Ammon's horn (tissue), 1 donor: ENCODE measurements around the gene UBR3.

ENCODE experiments used
- DNase-seq: peaks from one replicate; pipeline ENCODE4 v3.0.0-alpha.2; 2016; ENCODE audit warnings: low spot score

The UBR3 gene

GRCh38 chr2:170002096-170002495, 174.8 kb downstream of the UBR3 start:
- DNase-seq, result no peak

DNA sequence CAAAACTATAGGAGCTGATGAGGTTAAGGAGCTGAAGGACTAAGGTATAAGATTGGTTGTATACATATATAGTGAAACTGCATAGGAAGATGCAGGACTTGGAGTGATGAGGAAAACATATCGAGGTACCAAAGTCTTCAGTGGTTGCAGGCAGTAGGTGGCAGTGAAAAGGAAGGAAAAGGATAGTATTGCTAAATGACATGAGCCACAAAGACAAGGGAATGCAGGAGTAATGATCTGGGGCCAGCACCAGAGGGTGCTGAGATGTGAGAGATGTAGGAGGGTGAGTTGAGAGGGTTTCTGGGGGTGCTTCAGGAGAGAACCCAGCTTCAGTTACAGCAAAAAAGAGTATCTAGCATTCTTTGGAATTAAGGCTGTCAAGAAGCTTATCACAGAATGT, 178.4 kb downstream of the UBR3 start:
- DNase-seq, result no peak

DNA sequence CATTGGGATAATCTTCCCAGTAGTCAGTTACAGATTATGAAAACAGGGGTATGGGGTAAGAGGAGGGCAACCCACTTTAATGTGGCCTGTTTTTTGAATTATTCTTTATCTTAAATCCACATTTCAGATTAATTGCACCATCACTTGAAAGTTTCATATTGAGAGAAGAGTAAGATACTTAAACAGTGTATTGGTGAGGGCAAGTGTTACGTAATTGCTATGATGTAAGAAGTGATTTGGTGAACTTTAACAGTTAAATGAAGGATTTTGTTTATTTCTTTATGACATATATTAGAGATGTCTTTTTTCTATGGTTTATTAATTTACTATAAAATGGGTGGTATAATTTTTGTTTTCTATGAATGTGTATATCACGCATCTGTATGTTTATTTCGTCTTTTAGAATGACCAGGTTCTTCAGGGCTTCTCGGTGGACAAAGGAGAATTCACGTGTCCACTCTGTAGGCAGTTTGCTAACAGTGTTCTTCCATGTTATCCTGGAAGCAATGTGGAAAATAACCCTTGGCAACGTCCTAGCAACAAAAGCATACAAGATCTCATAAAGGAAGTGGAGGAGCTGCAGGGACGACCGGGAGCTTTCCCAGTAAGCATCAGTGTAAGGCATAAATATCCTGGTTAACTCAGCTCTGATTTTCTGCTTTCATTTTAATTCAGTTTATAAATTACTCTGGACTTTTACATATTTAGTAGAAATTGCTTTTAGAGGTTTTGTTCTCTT, 179.5 kb downstream of the UBR3 start:
- DNase-seq, result no peak

DNA sequence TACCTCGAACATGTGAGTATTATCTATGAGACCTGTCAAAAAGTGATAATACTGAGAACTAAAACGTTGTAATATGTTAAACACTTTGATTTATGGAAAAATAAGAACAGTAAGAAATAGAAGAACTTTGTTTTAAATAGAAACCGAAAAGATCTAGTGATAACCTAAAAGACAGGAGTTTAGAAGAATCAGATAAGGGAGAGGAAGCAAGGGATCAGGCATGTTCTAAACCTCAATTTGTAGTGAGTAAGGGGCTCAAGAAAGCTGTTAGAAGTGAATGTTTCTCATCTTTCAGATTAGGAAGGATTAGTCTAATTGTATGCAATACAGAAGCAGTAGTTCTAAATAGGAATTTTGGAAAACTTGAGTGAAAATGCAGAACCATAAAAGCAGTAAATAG, 182.0 kb downstream of the UBR3 start:
- no peak for DNase-seq

DNA sequence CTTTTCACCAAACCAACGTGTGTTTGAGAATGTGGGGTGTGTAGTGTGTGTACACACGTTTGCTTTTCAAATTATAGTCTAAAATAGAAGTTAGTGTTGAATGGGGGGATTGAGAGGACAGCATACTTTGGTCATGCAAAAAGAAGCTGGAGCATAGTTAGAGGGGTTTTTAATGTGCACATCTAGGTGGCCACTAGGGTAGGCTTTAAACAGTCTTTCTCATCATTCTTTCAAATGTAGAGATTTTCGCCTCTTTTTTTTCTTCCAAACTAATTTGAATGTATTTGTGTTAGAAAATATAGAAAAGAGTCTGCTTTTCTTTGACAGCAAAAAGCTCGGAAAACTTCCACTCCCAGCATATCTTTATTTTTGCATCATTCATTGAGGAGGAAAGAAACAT, 185.5 kb downstream of the UBR3 start:
- no peak for DNase-seq

DNA sequence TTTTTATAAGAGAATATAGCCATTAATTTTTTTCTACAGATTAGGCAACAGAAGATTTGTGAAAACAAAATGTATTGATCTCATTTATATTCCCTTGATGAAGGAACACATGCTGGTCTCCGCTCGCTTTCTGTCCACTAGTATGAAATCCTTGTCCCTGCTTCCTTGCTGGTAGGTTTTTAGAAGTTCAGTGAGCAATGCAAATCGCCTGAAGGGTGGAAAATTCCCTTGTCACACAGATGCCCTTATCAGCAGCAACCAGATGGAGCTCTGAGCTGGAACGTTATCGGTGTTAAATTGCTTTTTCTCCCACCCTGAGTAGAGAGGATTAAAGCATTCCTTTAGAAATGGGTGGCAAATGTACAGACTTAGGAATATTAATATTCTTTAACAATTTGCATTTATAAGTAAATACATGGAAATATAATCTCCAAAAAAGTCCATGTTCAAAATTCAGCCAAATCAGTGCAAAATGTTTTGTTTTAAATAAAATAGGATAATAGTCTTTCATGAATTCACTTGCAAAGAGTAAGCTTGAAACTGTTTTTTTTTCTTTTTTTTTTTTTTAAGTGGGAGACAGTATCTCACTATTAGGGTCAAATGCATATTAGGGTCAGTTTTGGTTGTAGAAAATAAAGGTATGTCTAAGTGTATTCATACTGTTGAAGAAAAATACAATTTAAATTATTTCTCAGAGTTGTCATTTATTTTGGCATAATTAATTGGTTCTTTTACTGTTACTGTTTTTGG, 186.7 kb downstream of the UBR3 start:
- DNase-seq, result peak; percentile 54

- no peak for DNase-seq
Measured at GRCh38 chr2:170014769-170015168, 187.5 kb downstream of the UBR3 start.

DNA sequence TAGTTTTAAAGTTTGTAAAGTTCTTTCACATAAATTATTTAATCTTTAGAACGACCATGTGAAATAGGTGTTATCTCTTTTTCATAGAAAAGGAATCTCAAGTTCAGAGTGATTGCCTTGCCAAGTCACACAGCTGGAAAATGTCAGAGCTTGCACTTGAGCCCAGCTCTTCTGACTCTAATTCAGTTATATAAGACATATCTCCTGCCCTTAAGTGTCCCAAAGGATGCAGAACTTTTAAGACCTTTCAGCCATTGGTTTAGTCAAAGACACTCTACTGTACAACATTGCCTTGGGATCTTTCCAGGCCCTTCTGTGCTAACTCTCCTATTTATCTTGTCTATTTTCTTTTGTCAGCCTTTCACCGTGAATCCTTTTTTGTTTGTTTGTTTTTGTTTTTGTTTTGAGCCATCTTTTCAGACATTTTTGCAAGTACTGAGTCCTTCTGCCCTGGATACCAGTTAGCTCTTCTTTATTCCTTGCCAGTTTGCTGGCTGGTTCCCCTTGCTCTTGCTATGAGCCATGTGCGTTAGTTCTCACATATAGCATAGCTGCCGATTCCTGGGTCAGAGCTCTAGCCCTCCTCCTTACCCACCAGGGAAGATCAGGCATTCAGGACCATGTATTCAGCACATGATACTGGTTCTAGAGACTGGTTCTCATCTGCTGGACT, 190.7 kb downstream of the UBR3 start:
- no peak for DNase-seq

GRCh38 chr2:170019060-170019805, 192.0 kb downstream of the UBR3 start:
- DNase-seq, result no peak

DNA sequence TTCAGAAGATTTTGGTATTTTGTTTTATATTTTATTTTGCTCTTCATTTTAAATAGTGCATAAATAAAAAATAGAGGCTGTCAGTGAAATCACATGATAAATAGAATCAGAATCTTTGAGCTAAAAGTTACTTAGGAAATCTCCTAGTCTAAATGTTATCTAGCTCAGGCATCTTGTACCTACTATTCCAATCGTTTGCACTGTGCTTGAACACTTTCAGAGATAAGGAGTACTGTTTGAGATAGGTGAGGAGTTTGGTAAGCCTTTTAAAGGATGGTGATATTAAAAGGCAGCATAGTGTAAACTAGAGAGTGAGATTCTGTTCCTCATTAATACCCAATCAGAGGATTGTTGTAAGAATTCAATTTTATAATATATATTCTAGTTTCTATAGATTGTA, 193.5 kb downstream of the UBR3 start:
- no peak for DNase-seq

DNA sequence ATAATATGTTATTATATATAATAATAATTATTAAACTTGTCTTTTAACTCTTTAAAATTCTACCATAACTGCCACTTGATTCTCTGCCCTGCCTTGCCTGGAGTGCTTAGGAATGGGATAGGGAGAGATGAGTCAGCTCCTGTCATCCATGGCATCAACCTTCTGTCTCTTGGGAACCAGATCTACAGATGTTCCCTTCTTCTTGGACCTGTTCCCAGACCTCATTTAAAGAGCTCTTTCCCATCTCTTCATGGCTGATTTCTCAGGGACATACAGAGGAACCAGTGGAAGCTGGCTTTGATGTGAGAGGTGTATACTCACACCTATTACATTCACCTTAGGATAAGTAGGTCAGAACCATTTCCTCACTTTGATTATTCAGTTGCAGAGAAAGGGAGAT, 195.4 kb downstream of the UBR3 start:
- DNase-seq, result peak; percentile 10

DNA sequence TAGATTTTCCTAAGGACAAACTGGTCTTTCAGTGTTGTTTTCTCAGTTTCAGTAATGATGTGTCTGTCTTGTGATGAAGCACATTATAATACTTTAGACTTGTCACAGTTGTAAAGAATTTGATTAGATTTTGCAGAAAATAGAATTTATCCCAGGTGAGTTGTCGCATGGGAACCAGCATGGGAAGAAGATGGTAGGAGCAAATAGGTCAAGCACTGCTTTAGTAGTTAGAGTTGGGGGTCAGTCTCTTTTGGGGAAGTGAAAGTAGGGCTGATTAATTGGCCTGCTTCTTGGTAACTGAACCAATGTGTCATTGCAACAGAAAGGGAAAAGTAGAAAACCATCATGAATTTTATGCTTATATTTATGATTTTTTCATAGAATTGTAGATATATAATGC, 197.5 kb downstream of the UBR3 start:
- DNase-seq, result no peak

DNA sequence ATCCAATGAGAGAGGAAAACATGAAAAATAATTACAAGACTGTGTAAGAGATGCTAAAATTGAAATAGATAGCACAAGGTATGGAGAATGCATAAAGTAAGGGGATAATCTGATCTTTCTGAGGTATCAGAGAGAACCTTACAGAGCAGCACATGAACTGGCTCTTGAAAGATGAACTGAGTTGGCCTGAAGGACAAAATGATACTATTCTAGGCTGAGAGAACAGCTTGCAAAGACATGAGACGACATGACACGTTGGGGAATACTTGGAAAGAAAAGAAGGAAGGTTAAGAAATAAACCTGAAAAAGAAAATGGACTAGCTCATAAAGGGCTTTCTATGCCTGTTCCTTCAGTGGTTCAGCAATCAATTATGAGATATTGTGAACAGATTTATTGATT, 198.0 kb downstream of the UBR3 start:
- no peak for DNase-seq

- DNase-seq, result no peak
Measured at GRCh38 chr2:170026361-170026760, 199.1 kb downstream of the UBR3 start.

GRCh38 chr2:170029551-170029950, 202.3 kb downstream of the UBR3 start:
- DNase-seq, result no peak

DNA sequence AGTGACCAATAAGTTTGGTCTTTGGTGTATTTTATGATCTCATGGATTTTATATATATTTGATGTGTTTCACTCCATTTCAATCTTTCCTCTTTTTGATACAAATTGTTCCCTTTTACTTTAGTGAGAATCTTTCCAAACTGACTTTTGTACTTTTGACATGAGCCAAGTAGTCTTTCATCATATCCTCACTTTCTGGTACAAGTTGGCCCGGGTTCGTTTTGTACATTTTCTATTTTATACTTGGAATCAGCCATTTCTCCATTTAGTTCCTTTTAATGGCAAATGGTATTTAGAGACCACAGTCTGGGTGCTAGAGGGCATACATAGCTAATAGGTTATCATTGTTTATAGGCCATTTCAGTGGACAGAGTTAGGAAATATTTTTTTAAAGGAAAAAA, 202.8 kb downstream of the UBR3 start:
- no peak for DNase-seq

DNA sequence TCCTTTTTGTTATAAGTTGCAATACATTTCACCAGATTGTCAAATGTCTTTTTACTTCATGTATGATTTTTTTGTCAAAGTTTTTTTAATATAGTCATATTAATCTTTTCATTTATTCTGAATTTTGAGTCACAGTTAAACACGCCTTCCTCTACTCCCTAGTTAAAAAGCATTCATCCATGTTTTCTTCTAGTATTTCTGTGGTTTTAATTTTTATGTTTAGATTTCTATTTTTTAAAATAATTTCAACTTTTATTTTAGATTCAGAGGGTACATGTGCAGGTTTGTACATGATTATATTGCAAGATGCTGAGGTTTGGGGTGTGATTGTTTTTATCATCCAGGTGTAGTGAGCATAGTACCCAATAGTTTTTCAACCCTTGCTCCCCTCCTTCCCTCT, 204.0 kb downstream of the UBR3 start:
- no peak for DNase-seq

DNA sequence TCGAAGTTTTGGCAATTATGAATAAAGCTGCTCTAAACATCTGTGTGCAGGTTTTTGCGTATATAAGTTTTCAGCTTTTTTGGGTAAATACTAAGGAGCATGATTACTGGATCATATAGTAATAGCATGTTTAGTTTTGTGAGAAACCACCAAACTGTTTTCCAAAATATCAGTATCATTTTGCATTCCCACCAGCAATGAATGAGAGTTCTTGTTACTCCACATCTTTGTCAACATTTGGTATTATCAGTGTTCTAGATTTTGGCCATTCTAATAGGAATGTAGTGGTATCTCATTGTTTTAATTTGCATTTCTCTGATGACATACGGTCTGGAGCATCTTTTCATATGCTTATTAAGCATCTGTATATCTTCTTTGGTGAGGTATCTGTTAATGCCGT, 207.3 kb downstream of the UBR3 start:
- DNase-seq, result no peak

- DNase-seq, result no peak
Measured at GRCh38 chr2:170038734-170039133, 211.5 kb downstream of the UBR3 start.

DNA sequence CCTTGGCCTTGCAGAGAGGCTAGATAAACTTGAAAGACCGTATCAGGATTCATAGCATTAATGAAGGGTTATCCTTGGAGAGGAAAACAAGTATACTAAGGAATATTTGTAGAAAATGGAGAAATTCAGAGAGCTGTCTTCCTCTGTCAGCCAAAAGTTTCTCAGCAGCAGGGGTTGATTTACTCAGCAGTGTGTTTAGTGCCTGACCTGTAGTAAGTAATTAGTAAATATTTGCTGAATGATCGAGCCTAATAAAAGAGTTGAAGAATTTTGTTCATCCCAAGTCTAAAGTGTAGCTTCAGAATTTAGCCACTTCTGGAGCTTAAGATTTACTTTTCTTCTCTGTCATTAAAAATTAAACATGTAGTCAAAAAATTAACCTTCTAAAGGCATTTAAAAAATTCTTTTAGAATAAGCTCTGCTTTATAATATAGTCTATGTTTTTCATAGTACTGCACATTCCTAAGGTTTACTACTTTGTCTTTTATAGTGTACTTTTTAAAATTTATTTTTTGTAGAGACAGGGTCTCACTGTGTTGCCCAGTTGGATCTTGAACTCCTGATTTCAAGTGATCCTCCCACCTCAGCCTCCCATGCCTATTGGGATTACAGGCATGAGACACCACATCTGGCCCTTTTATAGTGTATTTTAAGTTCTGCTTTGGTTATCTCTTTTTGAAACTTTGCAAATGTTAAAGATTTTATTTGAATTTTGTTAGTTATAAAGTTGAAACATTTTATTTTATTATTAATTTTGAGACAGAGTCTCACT, 212.3 kb downstream of the UBR3 start:
- no peak for DNase-seq

DNA sequence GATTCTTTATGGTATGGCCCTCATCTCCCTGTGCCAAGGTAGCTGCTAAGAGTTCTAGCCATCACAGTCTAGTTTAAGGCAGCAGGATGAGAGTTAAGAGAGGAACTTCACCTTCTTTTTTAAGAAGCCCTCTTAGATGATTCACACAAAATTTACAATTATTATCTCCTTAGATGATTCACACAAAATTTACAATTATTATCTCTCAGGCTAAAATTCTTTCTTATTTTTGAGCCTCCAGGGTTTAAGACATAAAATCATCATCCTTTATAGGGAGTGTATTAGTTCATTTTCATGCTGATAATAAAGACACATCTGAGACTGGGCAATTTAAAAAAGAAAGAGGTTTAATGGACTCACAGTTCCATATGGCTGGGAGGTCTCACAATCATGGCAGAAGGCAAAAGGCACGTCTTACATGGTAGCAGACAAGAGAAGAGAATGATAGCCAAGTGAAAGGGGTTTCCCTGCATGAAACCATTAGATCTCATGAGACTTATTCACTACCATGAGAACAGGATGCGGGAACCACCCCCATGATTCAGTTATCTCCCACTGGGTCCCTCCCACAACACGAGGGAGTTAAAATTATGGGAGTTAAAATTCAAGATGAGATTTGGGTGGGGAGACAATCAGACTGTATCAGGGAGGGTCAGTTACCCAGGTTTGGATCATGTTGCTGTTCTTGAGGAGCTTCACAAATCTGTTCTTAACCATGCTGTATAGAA, 217.7 kb downstream of the UBR3 start:
- DNase-seq, result no peak
